GM23248 (cell line): ENCODE results near the gene RMI2.

Source experiments
- EZH2 ChIP-seq: fragments of 200-600 bp; sonication (generic); IDR thresholded peaks from 2 replicates; pipeline ENCODE4 v1.6.1; 2018; ENCODE audit warnings: antibody characterized with exemption, mild to moderate bottlenecking; ENCODE audit not compliant: insufficient read depth, poor library complexity, severe bottlenecking
- EZH2phosphoT487 ChIP-seq: fragments of 200-600 bp; sonication (generic); IDR thresholded peaks from 2 replicates; pipeline ENCODE4 v1.6.1; 2018; ENCODE audit warnings: antibody characterized with exemption, moderate library complexity, mild to moderate bottlenecking, low read depth; ENCODE audit not compliant: insufficient read depth

DNA sequence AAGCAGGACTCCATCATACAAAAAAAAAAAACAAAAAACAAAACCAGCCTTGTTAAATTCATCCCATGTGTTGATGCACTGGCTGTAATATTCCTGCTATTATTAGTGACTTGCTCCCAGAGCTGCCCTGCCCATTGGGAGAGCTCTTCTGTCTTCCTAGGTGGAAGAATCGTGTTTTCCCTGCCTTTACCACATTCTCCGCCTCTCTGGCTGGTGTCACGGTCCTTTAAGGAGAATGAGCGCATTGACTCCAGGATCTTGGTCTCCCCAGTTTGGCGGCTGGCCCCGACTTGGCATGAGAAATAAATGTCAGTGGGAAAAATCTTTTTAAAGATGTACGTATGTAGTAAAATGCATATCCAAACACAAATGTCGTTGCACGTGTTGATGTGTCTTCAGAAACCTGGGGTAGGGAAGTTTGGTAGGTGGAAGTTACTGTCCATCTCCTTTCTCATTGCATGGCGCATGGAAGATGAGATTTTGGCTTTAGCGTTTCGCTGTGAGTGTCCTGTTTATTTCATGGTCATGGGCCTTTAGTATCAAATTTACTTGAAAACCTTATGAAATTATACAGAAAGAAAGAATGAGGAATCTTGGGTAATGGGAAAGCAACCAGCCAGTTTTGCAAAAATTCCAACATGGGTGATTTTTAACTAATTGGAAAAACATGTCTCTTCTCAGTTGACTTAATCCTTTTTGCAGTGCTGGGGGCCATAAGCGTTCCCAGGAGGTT lies 15.5 kb downstream of the RMI2 start:
- TF ChIP-seq EZH2 (no peak), EZH2phosphoT487 (no peak)
